ENCODE data around the gene ATP10A.
A peak's percentile ranks its signal among the peaks of the same experiment; 100 is the strongest.

ATP10A gene

GRCh38 chr15:25687276-25687675 is 175.9 kb downstream of the ATP10A start:
- TF ChIP-seq CTCF (conservative IDR thresholded peaks at IDR 0.05; ENCODE audit: low read length) = no peak
- no peak overlapping the region for H3K4me3 ChIP-seq (ENCODE audit: low read length)

GRCh38 chr15:25686780-25687179 is 176.3 kb downstream of the ATP10A start:
- no peak for TF ChIP-seq CTCF (conservative IDR thresholded peaks at IDR 0.05; ENCODE audit: low read length)
- no peak for DNase-seq (ENCODE audit: low read depth)
- H3K4me3 ChIP-seq (ENCODE audit: low read length) = no peak overlapping the region

More at GRCh38 chr15:25687276-25687675, 175.9 kb downstream of the ATP10A start:
- DNase-seq (ENCODE audit: low read depth) = no peak

- TF ChIP-seq CTCF (conservative IDR thresholded peaks at IDR 0.05; ENCODE audit: low read length) = no peak
- H3K4me3 ChIP-seq (ENCODE audit: low read length) = no peak overlapping the region
- peak; percentile 88 for DNase-seq (ENCODE audit: low read depth)
Measured at GRCh38 chr15:25684521-25685431, 178.4 kb downstream of the ATP10A start.

- no peak; the same call in 1 of the 2 replicates for TF ChIP-seq CTCF (conservative IDR thresholded peaks at IDR 0.05; ENCODE audit: low read length)
- DNase-seq (ENCODE audit: low read depth) = no peak
- H3K4me3 ChIP-seq (ENCODE audit: low read length) = no peak overlapping the region
Measured at GRCh38 chr15:25683911-25684310, 179.2 kb downstream of the ATP10A start.

- no peak for DNase-seq (ENCODE audit: low read depth)
Measured at GRCh38 chr15:25683415-25683814, 179.7 kb downstream of the ATP10A start.

DNA sequence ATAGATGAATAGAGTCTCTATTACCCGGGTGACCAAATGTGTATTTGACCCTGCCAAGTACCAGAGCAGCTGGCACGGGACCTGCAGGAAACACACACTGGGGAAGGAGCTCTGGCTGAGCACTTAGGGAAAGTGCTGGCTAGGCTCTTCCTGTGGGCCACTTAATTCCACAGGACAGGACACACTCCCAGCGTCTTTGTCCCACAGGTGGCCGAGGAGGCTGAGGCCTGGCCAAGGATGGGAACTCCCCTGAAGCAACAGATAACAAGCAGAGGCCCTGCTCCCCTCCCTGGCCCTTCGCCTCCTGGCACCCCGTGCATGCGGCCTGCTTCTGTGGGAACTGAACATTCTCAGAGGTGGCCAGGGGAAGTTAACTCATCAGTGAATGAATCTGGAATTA is 180.8 kb downstream of the ATP10A start:
- DNase-seq (ENCODE audit: low read depth) = peak; percentile 16
- no peak for TF ChIP-seq CTCF (conservative IDR thresholded peaks at IDR 0.05; ENCODE audit: low read length)
- H3K4me3 ChIP-seq (ENCODE audit: low read length) = no peak overlapping the region

More at GRCh38 chr15:25683415-25683814, 179.7 kb downstream of the ATP10A start:
- H3K4me3 ChIP-seq (ENCODE audit: low read length) = no peak overlapping the region
- no peak for TF ChIP-seq CTCF (conservative IDR thresholded peaks at IDR 0.05; ENCODE audit: low read length)

DNA sequence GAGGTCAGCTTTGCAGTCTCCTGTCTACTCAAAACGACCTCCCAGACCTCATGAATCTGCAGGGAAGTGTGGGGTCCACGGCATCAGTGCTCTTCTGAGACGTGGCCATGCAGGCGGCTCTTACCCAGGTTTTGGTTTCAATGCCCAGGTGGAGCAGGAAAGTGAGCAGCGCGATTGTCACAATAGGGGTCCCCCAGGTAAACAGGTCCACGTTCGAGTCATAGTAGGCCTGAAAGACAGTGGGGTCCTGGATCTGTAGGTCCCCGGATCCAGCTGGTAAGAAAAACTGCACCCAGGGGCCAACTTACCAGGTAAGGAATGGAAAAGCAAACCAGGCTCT is 182.5 kb downstream of the ATP10A start:
- no peak for DNase-seq (ENCODE audit: low read depth)
- no peak overlapping the region for H3K4me3 ChIP-seq (ENCODE audit: low read length)
- no peak for TF ChIP-seq CTCF (conservative IDR thresholded peaks at IDR 0.05; ENCODE audit: low read length)

All from AG10803 (cell line).